Effector memory CD4-positive, alpha-beta T cell (primary cell): Measurements from ENCODE around the gene ZNRF2.

Experiments
- DNase-seq, 3 donors: peaks; one replicate each; pipeline ENCODE4 v3.0.0-alpha.2; 2020
- H3K27ac ChIP-seq: 2 replicates; pipeline ENCODE4 v1.7.0; 2013; ENCODE audit warnings: mild to moderate bottlenecking, low read length, moderate library complexity; ENCODE audit not compliant: insufficient read depth, poor library complexity, severe bottlenecking
- H3K27me3 ChIP-seq: replicated peaks from 2 replicates; pipeline ENCODE4 v1.7.0; 2013; ENCODE audit warnings: mild to moderate bottlenecking, low read length; ENCODE audit not compliant: insufficient read depth, control insufficient read depth, poor library complexity, severe bottlenecking
- H3K36me3 ChIP-seq: 2 replicates; pipeline ENCODE4 v1.7.0; 2013; ENCODE audit warnings: mild to moderate bottlenecking, low read length, moderate library complexity; ENCODE audit not compliant: control insufficient read depth, insufficient read depth
- H3K4me1 ChIP-seq: 2 replicates; pipeline ENCODE4 v1.7.0; 2013; ENCODE audit warnings: low read length, mild to moderate bottlenecking; ENCODE audit not compliant: control insufficient read depth, insufficient read depth, poor library complexity, severe bottlenecking
- H3K4me3 ChIP-seq: 2 replicates; pipeline ENCODE4 v1.7.0; 2013; ENCODE audit warnings: low read length, low read depth, mild to moderate bottlenecking; ENCODE audit not compliant: insufficient read depth, poor library complexity, severe bottlenecking
- H3K9me3 ChIP-seq: 2 replicates; pipeline ENCODE4 v1.7.0; 2013; ENCODE audit warnings: mild to moderate bottlenecking, low read length, moderate library complexity; ENCODE audit not compliant: control insufficient read depth

ZNRF2 gene

GRCh38 chr7:30274641-30275040, 9.8 kb upstream of the ZNRF2 start:
- no peaks in the 10 kb centered on the region for H3K36me3 ChIP-seq
- H3K27me3 ChIP-seq = no peaks in the 10 kb centered on the region
- no peaks in the 10 kb centered on the region for H3K4me1 ChIP-seq
- H3K27ac ChIP-seq = no peak overlapping the region
- DNase-seq = no peak
- no peak overlapping the region for H3K4me3 ChIP-seq
- H3K9me3 ChIP-seq = no peaks in the 10 kb centered on the region

GRCh38 chr7:30276203-30276900, 8.0 kb upstream of the ZNRF2 start:
- Histone ChIP-seq H3K27me3 (no peaks in the 10 kb centered on the region), H3K4me3 (no peak overlapping the region), H3K9me3 (no peaks in the 10 kb centered on the region), H3K36me3 (no peaks in the 10 kb centered on the region), H3K27ac (no peak overlapping the region), H3K4me1 (no peaks in the 10 kb centered on the region)
- peak; percentile 13 to 20 (median 20) for DNase-seq

- DNase-seq = no peak
- H3K4me1 ChIP-seq = no peaks in the 10 kb centered on the region
- no peak overlapping the region for H3K4me3 ChIP-seq
- no peak overlapping the region for H3K27ac ChIP-seq
- no peaks in the 10 kb centered on the region for H3K9me3 ChIP-seq
- H3K36me3 ChIP-seq = no peaks in the 10 kb centered on the region
- H3K27me3 ChIP-seq = no peaks in the 10 kb centered on the region
Measured at GRCh38 chr7:30278376-30278775, 6.0 kb upstream of the ZNRF2 start.

GRCh38 chr7:30278849-30279652, 5.3 kb upstream of the ZNRF2 start:
- Histone ChIP-seq H3K27ac (no peak overlapping the region), H3K4me1 (no peaks in the 10 kb centered on the region), H3K4me3 (no peak overlapping the region), H3K27me3 (no peaks in the 10 kb centered on the region), H3K9me3 (no peaks in the 10 kb centered on the region), H3K36me3 (no peaks in the 10 kb centered on the region)
- no peak for DNase-seq

- no peaks in the 10 kb centered on the region for H3K36me3 ChIP-seq
- H3K27ac ChIP-seq = no peak overlapping the region
- H3K9me3 ChIP-seq = no peaks in the 10 kb centered on the region
- H3K27me3 ChIP-seq = no peaks in the 10 kb centered on the region
- H3K4me3 ChIP-seq = no peak overlapping the region
- no peak for DNase-seq
- no peaks in the 10 kb centered on the region for H3K4me1 ChIP-seq
Measured at GRCh38 chr7:30279653-30279904, 4.8 kb upstream of the ZNRF2 start.

- no peaks in the 10 kb centered on the region for H3K4me1 ChIP-seq
- no peaks in the 10 kb centered on the region for H3K27me3 ChIP-seq
- no peak for DNase-seq
- no peaks in the 10 kb centered on the region for H3K9me3 ChIP-seq
- H3K27ac ChIP-seq = no peak overlapping the region
- H3K36me3 ChIP-seq = no peaks in the 10 kb centered on the region
- H3K4me3 ChIP-seq = no peak overlapping the region
Measured at GRCh38 chr7:30280631-30281030, 3.8 kb upstream of the ZNRF2 start.

GRCh38 chr7:30281263-30281662, 3.1 kb upstream of the ZNRF2 start:
- H3K36me3 ChIP-seq = no peaks in the 10 kb centered on the region
- no peaks in the 10 kb centered on the region for H3K27me3 ChIP-seq
- H3K27ac ChIP-seq = no peak overlapping the region
- no peak overlapping the region for H3K4me3 ChIP-seq
- H3K4me1 ChIP-seq = no peaks in the 10 kb centered on the region
- H3K9me3 ChIP-seq = no peaks in the 10 kb centered on the region
- no peak for DNase-seq

- H3K9me3 ChIP-seq = no peaks in the 10 kb centered on the region
- DNase-seq = no peak
- peaks cover 3% of the 10 kb centered on the region for H3K4me1 ChIP-seq
- H3K27ac ChIP-seq = no peak overlapping the region
- H3K36me3 ChIP-seq = no peaks in the 10 kb centered on the region
- H3K27me3 ChIP-seq = no peaks in the 10 kb centered on the region
- no peak overlapping the region for H3K4me3 ChIP-seq
Measured at GRCh38 chr7:30281791-30282190, 2.6 kb upstream of the ZNRF2 start.

GRCh38 chr7:30282735-30283134, 1.7 kb upstream of the ZNRF2 start:
- Histone ChIP-seq H3K4me3 (no peak overlapping the region), H3K27ac (no peak overlapping the region), H3K9me3 (no peaks in the 10 kb centered on the region), H3K4me1 (peaks cover 6% of the 10 kb centered on the region), H3K27me3 (no peaks in the 10 kb centered on the region), H3K36me3 (no peaks in the 10 kb centered on the region)
- no peak for DNase-seq

GRCh38 chr7:30285067-30285535, 704 bp downstream of the ZNRF2 start:
- Histone ChIP-seq H3K27ac (peak overlapping the region; percentile 83), H3K4me3 (peak overlapping the region; percentile 70), H3K27me3 (no peaks in the 10 kb centered on the region), H3K4me1 (peaks cover 11% of the 10 kb centered on the region), H3K36me3 (no peaks in the 10 kb centered on the region), H3K9me3 (no peaks in the 10 kb centered on the region)
- DNase-seq = peak; percentile 16 to 24 (median 16)
